Measurements from ENCODE around the gene KIAA1217.

DNA sequence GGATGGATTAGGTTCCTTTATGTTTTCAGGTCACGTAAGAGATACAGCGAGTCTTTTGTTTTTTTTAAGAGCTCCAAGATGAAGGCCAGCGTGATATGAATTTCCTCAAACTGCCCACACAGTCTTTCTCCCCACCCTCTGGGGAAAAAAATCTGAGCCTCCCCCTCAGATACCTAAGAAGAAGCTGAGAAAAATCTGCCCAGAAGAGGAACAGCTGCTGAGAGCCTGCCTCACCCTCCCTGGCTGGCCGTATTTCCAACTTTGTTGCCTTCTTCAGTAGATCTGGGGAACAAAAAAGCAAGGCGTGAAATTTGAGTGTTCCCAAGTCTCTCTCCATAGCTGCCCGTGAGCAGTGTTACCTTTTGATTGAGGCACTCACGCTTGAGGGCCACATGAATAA is 208.1 kb downstream of the KIAA1217 start:
- TF ChIP-seq, protein P1, sequence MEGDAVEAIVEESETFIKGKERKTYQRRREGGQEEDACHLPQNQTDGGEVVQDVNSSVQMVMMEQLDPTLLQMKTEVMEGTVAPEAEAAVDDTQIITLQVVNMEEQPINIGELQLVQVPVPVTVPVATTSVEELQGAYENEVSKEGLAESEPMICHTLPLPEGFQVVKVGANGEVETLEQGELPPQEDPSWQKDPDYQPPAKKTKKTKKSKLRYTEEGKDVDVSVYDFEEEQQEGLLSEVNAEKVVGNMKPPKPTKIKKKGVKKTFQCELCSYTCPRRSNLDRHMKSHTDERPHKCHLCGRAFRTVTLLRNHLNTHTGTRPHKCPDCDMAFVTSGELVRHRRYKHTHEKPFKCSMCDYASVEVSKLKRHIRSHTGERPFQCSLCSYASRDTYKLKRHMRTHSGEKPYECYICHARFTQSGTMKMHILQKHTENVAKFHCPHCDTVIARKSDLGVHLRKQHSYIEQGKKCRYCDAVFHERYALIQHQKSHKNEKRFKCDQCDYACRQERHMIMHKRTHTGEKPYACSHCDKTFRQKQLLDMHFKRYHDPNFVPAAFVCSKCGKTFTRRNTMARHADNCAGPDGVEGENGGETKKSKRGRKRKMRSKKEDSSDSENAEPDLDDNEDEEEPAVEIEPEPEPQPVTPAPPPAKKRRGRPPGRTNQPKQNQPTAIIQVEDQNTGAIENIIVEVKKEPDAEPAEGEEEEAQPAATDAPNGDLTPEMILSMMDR (IDR thresholded peaks at IDR 0.05) = no peak
- no peak for TF ChIP-seq POLR2A (IDR thresholded peaks at IDR 0.05; ENCODE audit: low read depth)
- no peak for TF ChIP-seq EP300 (IDR thresholded peaks at IDR 0.05)

Data from esophagus muscularis mucosa (tissue), 4 donors.